ENCODE results near the gene BAHCC1.

DNA sequence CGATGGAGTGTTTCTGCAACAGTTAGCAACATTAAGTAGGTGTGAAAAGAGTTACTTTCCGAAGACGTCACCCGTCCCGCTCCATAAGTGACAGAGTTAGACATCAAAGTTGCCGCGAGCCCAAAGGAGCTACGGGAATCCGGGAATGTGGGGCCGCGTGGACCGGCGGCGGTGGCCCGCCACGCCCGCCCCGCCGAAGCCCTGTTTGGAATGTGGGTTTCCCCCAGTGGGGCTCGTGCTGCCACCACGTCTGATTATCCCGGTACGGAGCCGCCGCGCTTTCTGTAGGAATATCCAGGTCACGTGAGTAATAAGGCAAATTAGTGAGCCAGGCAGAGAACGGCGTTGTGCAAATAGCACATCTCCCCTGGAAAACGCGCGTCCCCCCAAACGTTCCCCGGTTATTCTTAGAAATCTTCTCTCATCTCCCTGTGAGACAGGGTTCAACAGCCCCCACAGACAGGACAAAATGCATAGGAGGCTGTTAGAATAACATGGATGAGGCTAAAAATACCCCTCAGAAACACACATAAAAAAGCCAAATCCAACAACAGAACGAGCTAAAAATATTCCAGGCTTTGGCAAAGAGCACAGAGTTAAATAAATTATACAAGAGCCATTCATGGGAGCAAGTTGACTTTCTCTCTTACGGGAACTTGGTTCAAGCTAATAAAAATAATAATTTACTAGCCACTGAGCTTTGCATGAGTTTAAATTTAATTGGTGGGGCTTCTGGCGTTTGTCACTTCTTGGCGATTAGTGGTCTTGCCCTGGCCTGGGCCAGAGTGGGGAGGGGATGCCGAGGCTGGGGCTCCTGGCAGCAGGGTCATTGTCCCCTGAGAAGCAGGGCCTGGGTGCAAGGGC lies 8.6 kb downstream of the BAHCC1 start:
- TF ChIP-seq, protein P1, sequence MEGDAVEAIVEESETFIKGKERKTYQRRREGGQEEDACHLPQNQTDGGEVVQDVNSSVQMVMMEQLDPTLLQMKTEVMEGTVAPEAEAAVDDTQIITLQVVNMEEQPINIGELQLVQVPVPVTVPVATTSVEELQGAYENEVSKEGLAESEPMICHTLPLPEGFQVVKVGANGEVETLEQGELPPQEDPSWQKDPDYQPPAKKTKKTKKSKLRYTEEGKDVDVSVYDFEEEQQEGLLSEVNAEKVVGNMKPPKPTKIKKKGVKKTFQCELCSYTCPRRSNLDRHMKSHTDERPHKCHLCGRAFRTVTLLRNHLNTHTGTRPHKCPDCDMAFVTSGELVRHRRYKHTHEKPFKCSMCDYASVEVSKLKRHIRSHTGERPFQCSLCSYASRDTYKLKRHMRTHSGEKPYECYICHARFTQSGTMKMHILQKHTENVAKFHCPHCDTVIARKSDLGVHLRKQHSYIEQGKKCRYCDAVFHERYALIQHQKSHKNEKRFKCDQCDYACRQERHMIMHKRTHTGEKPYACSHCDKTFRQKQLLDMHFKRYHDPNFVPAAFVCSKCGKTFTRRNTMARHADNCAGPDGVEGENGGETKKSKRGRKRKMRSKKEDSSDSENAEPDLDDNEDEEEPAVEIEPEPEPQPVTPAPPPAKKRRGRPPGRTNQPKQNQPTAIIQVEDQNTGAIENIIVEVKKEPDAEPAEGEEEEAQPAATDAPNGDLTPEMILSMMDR (IDR thresholded peaks at IDR 0.05): no peak
- TF ChIP-seq EZH2 (IDR thresholded peaks at IDR 0.05): no peak
- TF ChIP-seq EZH2phosphoT487 (IDR thresholded peaks at IDR 0.05): no peak

All from neural progenitor cell (in vitro differentiated cells).